HepG2 (cell line): ENCODE results near the gene ATG2A. TPM values are rescaled to one million over a fixed set of nuclear protein-coding genes. Genes with fewer than 3 reads are reported as not detected.

ENCODE experiments used
- AKAP8 ChIP-seq: sonication (generic); formaldehyde crosslinking; IDR thresholded peaks from 2 replicates; pipeline ENCODE4 v1.5.1; 2020; ENCODE audit warnings: mild to moderate bottlenecking, missing genetic modification reagents
- GATAD1 ChIP-seq: IDR thresholded peaks from 2 replicates; pipeline ENCODE4 v1.6.1; 2016; ENCODE audit warnings: missing genetic modification reagents, missing compliant biosample characterization
- LCORL ChIP-seq, 2 experiments: fragments of 450-650 bp in 1 of 2; sonication (generic) in 1 of 2; formaldehyde crosslinking in 1 of 2; IDR thresholded peaks; 2 replicates each; pipeline versions ENCODE4 v1.5.0 to v1.6.1; 2017 to 2020; ENCODE audit warnings: antibody characterized with exemption in 1 of 2, missing genetic modification reagents in 1 of 2
- PAF1 ChIP-seq: IDR thresholded peaks from 2 replicates; pipeline ENCODE4 v1.6.1; 2016; ENCODE audit warnings: missing genetic modification reagents, missing compliant biosample characterization
- SKI ChIP-seq: fragments of 450-650 bp; IDR thresholded peaks from one replicate; pipeline ENCODE4 v1.6.1; 2018; ENCODE audit warnings: mild to moderate bottlenecking; ENCODE audit not compliant: partially characterized antibody
- ZNF33B ChIP-seq: sonication (generic); formaldehyde crosslinking; IDR thresholded peaks from 2 replicates; pipeline ENCODE4 v1.5.1; 2020; ENCODE audit warnings: mild to moderate bottlenecking, missing genetic modification reagents
- ZNF605 ChIP-seq: sonication (generic); formaldehyde crosslinking; IDR thresholded peaks from 2 replicates; pipeline ENCODE4 v1.8.0; 2022; ENCODE audit warnings: mild to moderate bottlenecking, missing genetic modification reagents
- ZNF724P ChIP-seq: sonication (generic); formaldehyde crosslinking; IDR thresholded peaks from 2 replicates; pipeline ENCODE4 v1.8.0; 2022; ENCODE audit warnings: missing genetic modification reagents, borderline replicate concordance
- ZNF768 ChIP-seq: sonication (generic); formaldehyde crosslinking; IDR thresholded peaks from 2 replicates; pipeline ENCODE4 v1.4.0; 2020; ENCODE audit warnings: missing genetic modification reagents
- ZNF772 ChIP-seq: sonication (generic); formaldehyde crosslinking; IDR thresholded peaks from 2 replicates; pipeline ENCODE4 v1.5.0; 2020; ENCODE audit warnings: mild to moderate bottlenecking, missing genetic modification reagents
- ZSCAN31 ChIP-seq: sonication (generic); formaldehyde crosslinking; IDR thresholded peaks from 2 replicates; pipeline ENCODE4 v1.5.0; 2020; ENCODE audit warnings: low read depth, mild to moderate bottlenecking, missing genetic modification reagents
- polyA plus RNA-seq, 8 experiments: library from polyadenylated mRNA; depleted of rRNA in 3 of 8; stranded (reverse) in 7 of 8; unstranded in 1 of 8; fragments of >200 nt; fragmentation: Illumina TruSeq in 4 of 8; extraction: Trizol in 4 of 8; gene quantifications; 2 replicates each; pipeline versions ENCODE4 v1.2.1 to v1.2.3, GENCODE V29; 2011 to 2016; ENCODE audit warnings: low read depth in 4 of 8, missing spikeins in 1 of 8, mixed read lengths in 1 of 8; ENCODE audit not compliant: insufficient read depth in 1 of 8
- total RNA-seq, 5 experiments: library from RNA; depleted of rRNA; stranded (reverse); fragments of >200 nt; fragmentation: Illumina TruSeq; extraction: Trizol; gene quantifications; 2 replicates each; pipeline ENCODE4 v1.2.3, GENCODE V29; 2016; ENCODE audit warnings: low read depth in 1 of 5
- TF ChIP-seq, protein P1 (sequence below): sonication (generic); formaldehyde crosslinking; IDR thresholded peaks from 2 replicates; pipeline ENCODE4 v1.4.0; 2020; ENCODE audit warnings: missing genetic modification reagents, borderline replicate concordance
- TF ChIP-seq, protein P2 (sequence below): sonication (generic); formaldehyde crosslinking; IDR thresholded peaks from 2 replicates; pipeline ENCODE4 v1.4.0; 2020; ENCODE audit warnings: missing genetic modification reagents, low read depth, mild to moderate bottlenecking, borderline replicate concordance
- TF ChIP-seq, protein P3 (sequence below): sonication (generic); formaldehyde crosslinking; IDR thresholded peaks from 2 replicates; pipeline ENCODE4 v1.8.1; 2022; ENCODE audit warnings: low read depth, mild to moderate bottlenecking, missing genetic modification reagents
- TF ChIP-seq, protein P4 (sequence below): sonication (generic); formaldehyde crosslinking; conservative IDR thresholded peaks from 2 replicates; pipeline ENCODE4 v1.4.0; 2020; ENCODE audit warnings: mild to moderate bottlenecking, missing genetic modification reagents, moderate library complexity

The ATG2A gene
- total and polyA plus RNA-seq, 2 of the 13 experiments (the other 11 are each of a cell fraction or from before 2014, with no cell fraction given): 6.7 to 8.0 TPM

DNA sequence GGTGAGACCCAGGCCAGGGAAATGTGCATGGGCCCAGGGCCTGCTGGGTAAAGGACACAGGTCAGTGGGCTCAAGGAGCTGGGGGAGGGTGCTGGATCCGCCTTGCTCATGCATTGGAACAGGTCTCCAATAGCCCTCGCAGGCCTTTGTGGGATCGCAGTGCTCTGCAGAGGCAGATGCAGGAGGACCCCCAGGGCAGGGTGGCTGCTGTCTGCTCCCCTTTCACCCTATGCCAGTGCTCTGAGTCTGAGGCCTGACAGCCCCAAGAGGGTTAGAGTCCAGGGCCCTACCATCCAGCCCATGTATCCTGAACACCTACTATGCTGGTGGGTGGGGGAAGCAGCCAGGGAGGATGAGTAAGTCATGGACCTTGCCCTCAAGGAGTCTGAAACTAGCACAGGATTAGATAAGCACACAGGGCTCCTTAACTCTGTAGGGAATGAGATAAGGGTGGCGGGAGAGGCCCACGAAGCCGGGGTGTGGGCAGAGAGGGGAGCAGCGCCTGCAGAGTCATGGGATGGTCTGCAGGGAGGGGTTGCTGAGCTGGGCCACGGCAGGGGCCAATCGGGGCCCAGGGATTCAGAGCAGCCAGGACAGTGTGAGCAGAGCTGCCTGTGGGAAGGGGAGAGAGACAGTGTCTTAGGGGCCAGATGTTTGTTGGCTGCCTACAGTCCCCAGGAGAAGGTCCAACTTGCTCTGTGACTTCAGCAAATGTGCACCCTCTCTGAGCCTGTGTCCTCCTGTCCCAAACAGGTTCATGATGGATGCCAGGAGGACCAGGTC, 28.1 kb downstream of the ATG2A start (continued):
- peak; percentile 68; the same call in 1 of the 2 replicates for TF ChIP-seq AKAP8
- TF ChIP-seq, protein P1, sequence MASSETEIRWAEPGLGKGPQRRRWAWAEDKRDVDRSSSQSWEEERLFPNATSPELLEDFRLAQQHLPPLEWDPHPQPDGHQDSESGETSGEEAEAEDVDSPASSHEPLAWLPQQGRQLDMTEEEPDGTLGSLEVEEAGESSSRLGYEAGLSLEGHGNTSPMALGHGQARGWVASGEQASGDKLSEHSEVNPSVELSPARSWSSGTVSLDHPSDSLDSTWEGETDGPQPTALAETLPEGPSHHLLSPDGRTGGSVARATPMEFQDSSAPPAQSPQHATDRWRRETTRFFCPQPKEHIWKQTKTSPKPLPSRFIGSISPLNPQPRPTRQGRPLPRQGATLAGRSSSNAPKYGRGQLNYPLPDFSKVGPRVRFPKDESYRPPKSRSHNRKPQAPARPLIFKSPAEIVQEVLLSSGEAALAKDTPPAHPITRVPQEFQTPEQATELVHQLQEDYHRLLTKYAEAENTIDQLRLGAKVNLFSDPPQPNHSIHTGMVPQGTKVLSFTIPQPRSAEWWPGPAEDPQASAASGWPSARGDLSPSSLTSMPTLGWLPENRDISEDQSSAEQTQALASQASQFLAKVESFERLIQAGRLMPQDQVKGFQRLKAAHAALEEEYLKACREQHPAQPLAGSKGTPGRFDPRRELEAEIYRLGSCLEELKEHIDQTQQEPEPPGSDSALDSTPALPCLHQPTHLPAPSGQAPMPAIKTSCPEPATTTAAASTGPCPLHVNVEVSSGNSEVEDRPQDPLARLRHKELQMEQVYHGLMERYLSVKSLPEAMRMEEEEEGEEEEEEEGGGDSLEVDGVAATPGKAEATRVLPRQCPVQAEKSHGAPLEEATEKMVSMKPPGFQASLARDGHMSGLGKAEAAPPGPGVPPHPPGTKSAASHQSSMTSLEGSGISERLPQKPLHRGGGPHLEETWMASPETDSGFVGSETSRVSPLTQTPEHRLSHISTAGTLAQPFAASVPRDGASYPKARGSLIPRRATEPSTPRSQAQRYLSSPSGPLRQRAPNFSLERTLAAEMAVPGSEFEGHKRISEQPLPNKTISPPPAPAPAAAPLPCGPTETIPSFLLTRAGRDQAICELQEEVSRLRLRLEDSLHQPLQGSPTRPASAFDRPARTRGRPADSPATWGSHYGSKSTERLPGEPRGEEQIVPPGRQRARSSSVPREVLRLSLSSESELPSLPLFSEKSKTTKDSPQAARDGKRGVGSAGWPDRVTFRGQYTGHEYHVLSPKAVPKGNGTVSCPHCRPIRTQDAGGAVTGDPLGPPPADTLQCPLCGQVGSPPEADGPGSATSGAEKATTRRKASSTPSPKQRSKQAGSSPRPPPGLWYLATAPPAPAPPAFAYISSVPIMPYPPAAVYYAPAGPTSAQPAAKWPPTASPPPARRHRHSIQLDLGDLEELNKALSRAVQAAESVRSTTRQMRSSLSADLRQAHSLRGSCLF (CRISPR knock-in tag): no peak
- TF ChIP-seq ZSCAN31 (CRISPR knock-in tag): 0 out of 2 replicates have a peak, but pooled peaks have one; percentile 44
- TF ChIP-seq SKI: peak; percentile 24
- TF ChIP-seq ZNF724P (CRISPR knock-in tag): 0 out of 2 replicates have a peak, but pooled peaks have one; percentile 70
- no peak for TF ChIP-seq ZNF33B (CRISPR knock-in tag)
- TF ChIP-seq ZNF768: peak; percentile 98
- TF ChIP-seq, protein P2, sequence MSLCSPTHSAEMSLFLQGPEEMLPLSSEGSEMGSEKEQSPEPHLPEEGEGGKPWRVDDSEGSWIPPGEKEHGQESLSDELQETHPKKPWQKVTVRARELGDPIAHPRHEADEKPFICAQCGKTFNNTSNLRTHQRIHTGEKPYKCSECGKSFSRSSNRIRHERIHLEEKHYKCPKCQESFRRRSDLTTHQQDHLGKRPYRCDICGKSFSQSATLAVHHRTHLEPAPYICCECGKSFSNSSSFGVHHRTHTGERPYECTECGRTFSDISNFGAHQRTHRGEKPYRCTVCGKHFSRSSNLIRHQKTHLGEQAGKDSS: peak; percentile 72; the same call in 1 of the 2 replicates
- no peak for TF ChIP-seq LCORL (IDR thresholded peaks at IDR 0.05)
- TF ChIP-seq LCORL (CRISPR knock-in tag; IDR thresholded peaks at IDR 0.05): peak; percentile 28; the same call in 1 of the 2 replicates
- TF ChIP-seq ZNF605: 0 out of 2 replicates have a peak, but pooled peaks have one; percentile 32
- peak; percentile 36; the same call in 1 of the 2 replicates for TF ChIP-seq PAF1 (CRISPR knock-in tag)
- peak; percentile 42; the same call in 1 of the 2 replicates for TF ChIP-seq ZNF772 (CRISPR knock-in tag)
- 0 out of 2 replicates have a peak, but pooled peaks have one; percentile 2 for TF ChIP-seq GATAD1
- TF ChIP-seq, protein P3, sequence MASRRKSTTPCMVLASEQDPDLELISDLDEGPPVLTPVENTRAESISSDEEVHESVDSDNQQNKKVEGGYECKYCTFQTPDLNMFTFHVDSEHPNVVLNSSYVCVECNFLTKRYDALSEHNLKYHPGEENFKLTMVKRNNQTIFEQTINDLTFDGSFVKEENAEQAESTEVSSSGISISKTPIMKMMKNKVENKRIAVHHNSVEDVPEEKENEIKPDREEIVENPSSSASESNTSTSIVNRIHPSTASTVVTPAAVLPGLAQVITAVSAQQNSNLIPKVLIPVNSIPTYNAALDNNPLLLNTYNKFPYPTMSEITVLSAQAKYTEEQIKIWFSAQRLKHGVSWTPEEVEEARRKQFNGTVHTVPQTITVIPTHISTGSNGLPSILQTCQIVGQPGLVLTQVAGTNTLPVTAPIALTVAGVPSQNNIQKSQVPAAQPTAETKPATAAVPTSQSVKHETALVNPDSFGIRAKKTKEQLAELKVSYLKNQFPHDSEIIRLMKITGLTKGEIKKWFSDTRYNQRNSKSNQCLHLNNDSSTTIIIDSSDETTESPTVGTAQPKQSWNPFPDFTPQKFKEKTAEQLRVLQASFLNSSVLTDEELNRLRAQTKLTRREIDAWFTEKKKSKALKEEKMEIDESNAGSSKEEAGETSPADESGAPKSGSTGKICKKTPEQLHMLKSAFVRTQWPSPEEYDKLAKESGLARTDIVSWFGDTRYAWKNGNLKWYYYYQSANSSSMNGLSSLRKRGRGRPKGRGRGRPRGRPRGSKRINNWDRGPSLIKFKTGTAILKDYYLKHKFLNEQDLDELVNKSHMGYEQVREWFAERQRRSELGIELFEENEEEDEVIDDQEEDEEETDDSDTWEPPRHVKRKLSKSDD: peak; percentile 13; the same call in 1 of the 2 replicates
- TF ChIP-seq, protein P4, sequence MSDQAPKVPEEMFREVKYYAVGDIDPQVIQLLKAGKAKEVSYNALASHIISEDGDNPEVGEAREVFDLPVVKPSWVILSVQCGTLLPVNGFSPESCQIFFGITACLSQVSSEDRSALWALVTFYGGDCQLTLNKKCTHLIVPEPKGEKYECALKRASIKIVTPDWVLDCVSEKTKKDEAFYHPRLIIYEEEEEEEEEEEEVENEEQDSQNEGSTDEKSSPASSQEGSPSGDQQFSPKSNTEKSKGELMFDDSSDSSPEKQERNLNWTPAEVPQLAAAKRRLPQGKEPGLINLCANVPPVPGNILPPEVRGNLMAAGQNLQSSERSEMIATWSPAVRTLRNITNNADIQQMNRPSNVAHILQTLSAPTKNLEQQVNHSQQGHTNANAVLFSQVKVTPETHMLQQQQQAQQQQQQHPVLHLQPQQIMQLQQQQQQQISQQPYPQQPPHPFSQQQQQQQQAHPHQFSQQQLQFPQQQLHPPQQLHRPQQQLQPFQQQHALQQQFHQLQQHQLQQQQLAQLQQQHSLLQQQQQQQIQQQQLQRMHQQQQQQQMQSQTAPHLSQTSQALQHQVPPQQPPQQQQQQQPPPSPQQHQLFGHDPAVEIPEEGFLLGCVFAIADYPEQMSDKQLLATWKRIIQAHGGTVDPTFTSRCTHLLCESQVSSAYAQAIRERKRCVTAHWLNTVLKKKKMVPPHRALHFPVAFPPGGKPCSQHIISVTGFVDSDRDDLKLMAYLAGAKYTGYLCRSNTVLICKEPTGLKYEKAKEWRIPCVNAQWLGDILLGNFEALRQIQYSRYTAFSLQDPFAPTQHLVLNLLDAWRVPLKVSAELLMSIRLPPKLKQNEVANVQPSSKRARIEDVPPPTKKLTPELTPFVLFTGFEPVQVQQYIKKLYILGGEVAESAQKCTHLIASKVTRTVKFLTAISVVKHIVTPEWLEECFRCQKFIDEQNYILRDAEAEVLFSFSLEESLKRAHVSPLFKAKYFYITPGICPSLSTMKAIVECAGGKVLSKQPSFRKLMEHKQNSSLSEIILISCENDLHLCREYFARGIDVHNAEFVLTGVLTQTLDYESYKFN (CRISPR knock-in tag): peak; percentile 45; the same call in 1 of the 2 replicates
